OCI-LY3 (cell line): ENCODE measurements around the gene SP8.

Experiments
- CTCF ChIP-seq: fragments of 200-600, 300-600 bp; sonication (generic); IDR thresholded peaks from 2 replicates; pipeline ENCODE4 v1.5.1; 2014; ENCODE audit warnings: antibody characterized with exemption, low read length, low read depth
- EZH2phosphoT487 ChIP-seq: fragments of 200-600 bp; shearing (Covaris generic); IDR thresholded peaks from 2 replicates; pipeline ENCODE4 v1.6.1; 2018; ENCODE audit warnings: antibody characterized with exemption, mixed run types, low read depth

GRCh38 chr7:20797042-20797461, 10.4 kb upstream of the SP8 start:
- no peak for TF ChIP-seq CTCF
- TF ChIP-seq EZH2phosphoT487 = no peak
